NCI-H774 (cell line): ENCODE measurements around the gene ACVR2B.

Source experiments
- DNase-seq: peaks from one replicate; lab custom pipeline; 2025; lab: John Stamatoyannopoulos, UW

Gene ACVR2B

DNA sequence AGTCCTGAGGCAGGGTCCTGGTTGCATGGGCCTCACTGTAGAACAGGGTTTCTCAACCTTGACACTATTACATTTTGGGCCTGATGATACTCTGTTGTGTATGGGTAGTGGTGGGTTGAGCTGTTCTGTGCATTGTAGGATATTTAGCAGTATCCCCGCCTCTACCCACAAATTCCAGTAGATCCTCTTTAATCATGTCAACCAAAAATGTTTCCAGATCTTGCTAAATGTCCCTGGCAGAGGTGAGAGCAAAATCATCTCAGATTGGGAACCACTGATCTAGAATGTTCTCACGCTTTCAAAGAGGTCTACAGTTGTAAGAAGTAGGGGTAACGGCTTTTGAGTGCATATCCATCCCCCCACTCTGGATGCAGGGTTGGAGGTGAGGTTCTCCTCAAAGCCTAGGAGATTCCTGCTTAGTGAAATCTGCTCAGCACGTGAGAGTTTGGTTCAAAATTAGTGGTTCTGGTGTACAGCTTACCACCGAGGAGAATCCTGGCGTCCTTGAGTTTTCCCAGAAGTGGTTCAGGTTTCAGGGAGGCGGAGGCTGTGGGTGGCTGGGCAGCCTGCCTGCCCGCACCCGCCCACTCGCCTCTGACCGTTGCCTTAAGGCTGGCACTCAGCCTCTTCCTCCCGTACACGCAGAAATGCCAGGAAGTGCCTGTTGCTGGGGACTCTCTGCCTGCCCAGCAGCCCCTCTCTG lies 5.3 kb downstream of the ACVR2B start:
- no peak for DNase-seq

DNA sequence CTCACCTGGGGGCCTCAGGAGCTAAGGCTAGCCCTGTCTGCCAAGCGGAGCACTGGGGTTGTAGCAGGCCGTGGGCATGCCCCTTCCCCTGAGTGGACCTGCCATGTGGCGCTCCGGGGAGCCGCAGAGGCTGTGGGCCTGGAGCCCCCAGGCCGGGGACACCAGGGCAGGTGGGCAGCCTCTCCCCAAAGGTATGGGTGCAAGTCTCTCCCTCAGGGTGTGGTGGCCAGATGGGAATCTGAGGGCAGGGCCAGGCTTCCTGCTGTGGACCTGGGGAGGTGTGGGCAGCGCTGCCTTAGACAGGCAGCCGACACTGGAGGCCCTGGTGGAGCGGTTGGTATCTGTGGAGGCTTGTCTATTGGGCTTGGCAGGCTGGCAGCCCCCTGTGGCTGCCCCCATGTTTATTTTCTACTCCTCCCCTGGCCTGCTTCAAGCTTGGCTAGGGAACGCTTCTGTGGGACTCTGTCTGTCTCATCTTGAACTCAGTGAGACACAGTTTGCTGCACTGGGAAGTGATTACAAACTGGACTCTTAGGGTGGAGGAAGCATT lies 5.9 kb downstream of the ACVR2B start:
- no peak for DNase-seq

DNA sequence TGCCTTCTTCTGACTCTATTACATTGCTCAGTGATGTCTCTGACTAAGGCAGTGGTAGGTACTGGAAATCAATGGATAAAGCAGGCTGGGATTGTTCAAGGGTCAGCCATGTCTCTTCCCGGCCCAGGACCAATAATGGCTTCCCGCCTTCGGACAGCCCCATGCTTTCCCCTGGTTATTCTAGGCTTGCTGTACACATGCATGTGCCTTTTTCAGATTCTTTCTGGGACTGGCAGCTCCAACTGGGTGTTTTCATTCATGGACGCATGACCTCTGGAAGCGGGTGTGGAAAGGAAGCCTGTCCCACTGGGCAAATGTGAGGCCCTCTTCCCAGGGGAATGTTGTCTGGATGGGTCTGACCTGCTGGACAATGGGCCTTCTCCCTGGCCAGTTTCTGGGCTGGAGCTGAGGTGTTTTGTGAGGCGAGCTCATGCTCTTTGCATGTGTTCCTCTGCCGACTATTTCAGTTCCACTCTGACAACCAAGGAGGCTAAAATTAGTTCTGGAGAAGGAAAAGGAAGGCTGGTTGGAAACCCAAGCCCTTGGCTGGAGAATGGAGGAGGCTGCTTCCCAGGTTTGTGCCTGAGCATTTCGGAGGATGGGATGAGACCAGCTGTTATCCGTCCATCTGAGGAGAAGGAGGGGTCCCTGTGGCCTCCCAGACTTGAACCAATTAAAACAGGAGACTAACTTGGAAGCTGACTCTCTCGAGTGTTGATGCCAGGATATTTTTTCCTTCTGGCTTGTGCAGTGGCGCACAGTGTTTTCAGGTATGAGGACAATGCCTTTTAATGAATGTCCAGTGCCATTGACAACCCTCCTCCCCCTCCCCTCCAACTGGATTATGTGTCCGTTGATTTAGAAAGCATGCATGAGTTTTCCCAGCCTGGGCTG lies 6.9 kb downstream of the ACVR2B start:
- DNase-seq, result no peak

DNA sequence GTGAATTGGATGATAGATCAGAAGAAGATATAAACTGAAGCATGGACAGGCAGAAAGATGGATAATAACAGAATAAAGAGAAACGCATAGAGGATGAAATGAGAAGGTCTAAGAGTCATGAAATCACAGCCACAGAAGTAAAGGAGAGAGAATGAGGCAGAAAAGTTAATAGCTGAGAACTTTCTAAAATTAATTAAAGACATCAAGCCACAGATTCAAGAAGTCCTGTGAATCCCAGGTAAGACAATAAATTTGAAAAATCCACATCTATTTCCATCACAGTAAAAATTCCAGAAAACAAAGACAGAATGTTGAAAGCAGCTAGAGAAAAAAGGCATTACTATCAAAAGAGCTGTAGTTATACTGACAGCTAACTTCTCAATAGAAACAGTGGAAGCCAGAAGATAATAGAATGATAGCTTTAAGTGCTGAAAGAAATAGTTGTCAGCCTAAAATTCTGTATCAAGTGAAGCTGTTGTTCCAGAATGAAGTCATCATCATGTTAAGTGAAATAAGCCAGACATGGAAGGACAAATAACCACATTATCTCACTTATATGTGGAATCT lies 12.0 kb downstream of the ACVR2B start:
- DNase-seq, result no peak

DNA sequence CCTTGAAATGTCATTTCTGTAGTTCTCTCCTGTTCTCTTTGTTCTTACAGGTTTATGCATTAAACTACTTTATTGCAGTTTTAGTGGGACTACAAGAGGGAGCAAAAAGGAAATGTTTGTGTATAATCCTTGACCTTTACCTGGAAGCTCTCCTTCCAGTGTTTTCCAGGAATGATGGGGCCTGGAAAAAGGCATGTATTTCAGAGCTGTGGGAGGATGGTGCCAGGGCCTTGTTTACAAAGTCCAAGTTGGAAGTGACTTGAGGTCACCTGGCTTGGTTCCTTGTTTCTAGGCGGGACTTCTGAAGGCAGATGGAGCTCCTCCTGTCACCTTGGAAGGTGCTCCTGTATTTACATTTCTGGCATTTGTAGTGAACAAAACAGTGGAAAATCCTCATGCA lies 15.1 kb downstream of the ACVR2B start:
- DNase-seq, result no peak

DNA sequence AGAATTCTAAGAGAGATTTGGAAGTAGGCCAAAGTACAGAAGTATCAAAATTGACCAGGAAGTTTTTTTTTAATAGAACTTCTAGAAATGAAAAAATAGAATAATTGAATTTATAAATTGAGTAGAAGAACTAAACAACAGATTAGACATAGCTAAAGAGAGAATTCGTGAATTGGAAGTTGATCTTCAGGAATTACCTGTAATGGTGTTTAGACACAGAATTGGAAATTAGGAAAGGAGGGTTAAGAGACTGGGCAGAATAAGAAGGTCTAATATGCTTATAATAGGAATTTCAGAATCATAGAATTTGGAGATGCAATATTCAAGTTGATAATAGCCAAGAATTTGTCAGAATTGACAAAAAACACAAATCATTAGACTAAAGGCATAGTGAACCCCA lies 16.2 kb downstream of the ACVR2B start:
- DNase-seq, result no peak

DNA sequence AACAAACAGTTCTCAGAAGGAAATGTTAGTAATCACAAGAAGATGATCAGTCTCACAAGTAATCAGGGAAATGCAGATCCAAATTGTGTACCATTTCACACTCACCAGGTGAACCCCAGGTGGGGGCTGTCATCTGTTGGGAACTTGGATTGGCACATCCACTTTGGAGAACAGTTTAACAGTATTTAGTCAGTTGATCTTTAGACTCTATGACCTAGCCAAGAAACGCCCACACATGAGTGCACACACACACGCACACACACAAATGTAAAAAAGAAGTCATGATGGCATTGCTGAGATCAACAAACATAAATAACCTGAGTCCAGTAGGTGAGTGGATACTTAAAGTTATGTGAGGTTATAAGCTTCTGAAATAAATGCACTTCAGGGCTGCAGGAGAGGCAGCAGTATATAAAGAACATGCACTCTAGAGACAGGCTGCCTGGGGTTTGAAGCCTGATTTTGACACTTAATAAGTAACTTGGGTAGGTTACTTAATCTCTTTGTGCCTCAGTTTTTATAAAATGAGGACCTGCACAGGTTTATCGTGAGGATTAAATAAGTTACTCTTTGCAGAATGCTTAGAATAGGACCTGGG lies 17.7 kb downstream of the ACVR2B start:
- no peak for DNase-seq

DNA sequence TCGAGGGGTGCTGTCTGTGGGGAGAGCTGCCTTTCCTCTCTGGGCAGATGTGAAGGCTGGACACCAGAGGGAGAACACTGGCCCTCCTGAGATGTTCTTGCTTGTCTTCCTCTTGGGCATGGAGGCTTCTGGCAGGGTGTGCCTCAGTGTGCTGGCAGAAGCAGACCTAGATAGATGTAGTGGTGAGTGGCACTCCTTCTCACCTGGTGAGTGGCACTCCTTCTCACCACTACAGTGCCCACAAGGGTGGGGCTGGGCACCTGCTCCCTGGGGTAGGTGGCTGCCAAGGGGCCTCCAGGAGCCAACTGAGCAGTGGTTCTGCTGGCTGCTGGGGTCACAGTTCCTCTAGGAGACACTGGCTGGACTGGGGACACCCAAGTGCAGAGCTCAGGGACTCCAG lies 18.7 kb downstream of the ACVR2B start:
- DNase-seq, result no peak

DNA sequence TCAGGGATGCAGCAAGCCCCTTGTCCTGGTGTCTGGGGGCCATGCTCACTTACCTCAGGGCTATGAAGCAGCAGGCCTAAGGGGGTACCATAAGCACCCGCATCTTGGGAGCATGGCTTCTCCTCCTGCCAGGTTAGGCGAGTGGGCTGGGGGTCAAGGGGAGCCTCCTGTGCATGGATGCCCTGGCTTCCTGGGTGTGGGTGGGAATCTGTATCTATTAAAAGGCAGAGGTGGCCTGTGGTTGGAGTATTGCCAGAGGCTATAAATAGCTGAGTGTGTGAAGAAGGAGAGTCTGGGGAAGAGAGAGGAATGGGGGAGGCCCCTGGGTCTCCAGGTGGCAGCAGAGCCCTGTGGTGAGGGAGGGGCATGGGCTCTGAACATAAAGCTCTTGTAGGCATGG lies 19.5 kb downstream of the ACVR2B start:
- no peak for DNase-seq

DNA sequence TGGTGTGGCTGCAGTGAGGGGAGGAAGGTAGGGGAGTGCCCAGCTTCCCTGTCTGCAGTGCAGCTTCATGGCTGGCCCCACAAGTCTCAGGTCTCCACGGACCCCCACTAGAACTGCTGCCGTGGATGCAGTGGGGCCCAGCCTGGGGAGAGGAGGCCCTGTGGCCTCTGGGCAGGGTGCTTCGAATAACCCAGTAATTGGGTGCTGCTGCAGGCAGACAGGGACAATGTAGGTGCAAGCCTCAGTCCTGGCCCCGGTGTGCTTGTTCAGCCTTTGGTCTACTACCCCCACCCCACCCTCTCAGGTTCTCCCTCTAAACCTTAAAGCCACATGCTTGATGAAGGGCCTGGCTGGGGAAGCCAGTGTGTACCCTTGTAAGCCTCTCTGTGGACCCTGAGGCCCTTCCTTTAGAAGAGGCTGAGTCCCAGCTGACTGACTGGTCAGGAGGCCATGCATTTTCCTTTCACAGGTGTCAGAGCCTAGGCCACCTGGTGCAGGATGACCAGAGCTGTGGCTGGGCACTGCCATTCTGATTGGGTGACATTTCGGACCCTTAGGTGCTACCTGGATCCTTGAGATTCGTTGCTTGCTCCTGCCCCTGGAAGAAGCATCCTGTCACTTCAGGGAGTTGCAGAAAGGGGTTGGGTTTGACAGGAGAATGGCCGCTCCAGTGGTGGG lies 21.4 kb downstream of the ACVR2B start:
- no peak for DNase-seq

DNA sequence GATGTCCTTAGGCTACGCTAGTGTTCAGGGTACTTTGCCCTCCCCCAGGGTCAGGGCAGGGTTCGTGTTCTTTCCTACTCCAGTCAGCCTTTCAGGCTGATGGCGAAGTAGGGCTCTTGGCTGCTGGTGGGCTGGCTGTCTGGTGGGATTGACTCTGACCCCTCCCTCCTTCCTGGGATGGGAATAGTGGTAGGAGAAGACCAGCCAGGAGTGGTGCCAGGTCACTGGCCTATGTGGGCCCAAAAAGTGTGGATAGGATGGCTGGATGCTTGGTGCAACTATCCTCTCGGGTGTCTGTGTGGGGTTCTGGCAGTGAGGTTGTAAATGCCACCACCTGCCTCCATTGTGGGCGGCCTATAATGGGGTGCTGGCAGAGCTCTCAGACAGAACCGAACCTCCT lies 22.0 kb downstream of the ACVR2B start:
- DNase-seq, result no peak

DNA sequence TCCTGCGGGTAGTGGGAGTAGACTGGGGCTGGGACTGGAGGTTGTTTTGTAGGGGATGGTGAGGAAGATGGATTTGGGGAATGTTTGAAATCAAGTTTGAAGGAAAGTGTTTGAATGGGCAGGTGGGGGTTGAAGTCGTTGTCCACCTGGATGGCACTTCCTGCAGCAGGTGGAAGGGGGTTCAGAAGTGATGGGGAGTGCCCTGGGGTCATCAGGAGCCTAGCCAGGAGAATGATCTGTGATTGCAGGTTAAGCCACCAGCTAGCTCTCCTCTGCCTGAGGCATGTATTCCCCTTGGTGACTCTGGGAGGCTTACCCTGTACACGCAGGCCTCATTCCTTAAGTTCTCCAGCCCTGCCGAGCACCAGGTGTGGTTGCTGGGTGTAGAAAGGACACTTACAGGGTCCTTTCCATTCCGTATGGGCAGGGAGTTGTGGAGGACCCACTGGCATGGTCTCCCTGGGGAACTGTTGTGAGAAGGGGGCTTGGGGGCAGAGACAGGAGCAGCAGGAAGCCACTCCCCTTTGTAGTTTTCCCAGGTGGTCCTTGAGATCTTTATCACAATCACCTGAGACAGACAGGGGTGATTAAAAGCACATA lies 22.6 kb downstream of the ACVR2B start:
- DNase-seq, result no peak

DNA sequence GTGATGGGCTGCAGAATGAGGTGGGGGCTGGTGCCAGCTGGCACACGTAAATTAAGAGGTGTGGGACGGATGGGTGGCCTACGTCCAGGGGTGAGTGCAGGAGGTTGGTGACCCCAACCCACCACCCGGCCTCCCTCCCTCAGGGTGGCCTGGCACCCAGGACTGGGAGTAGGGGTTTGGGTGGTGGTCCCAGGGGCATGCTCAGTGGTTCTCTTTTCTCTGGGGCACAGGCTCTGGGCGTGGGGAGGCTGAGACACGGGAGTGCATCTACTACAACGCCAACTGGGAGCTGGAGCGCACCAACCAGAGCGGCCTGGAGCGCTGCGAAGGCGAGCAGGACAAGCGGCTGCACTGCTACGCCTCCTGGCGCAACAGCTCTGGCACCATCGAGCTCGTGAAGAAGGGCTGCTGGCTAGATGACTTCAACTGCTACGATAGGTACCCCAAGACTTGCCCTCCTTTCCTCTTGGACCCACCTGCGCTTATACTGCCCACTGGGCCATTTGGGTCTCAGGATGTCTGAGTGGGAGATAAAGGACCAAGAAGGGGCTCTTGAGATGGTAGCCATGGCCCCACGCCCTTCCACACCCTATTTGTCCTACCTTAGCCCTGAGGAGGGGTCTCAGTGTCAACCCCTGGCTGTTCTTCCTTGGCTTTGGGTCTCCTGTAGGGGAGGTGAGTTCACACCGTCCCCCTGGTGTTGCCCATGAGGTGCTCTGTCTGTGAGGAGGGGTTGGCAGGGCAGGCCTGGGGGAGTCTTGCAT lies 23.5 kb downstream of the ACVR2B start:
- no peak for DNase-seq

DNA sequence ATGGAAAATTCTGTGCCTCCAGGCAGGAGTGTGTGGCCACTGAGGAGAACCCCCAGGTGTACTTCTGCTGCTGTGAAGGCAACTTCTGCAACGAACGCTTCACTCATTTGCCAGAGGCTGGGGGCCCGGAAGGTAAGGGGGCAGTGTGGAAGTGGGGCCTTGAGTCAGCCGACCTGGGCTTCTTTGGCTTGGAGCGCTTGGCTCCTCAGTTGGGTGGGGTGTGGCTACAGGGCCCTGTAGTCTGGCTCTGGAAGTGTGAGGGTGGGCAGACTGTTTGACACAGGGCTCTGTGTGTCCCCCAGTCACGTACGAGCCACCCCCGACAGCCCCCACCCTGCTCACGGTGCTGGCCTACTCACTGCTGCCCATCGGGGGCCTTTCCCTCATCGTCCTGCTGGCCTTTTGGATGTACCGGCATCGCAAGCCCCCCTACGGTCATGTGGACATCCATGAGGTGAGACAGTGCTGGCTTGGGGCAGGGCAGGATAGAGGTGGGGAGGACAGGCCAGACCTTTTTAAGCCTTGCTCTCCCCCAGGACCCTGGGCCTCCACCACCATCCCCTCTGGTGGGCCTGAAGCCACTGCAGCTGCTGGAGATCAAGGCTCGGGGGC lies 24.3 kb downstream of the ACVR2B start:
- no peak for DNase-seq

DNA sequence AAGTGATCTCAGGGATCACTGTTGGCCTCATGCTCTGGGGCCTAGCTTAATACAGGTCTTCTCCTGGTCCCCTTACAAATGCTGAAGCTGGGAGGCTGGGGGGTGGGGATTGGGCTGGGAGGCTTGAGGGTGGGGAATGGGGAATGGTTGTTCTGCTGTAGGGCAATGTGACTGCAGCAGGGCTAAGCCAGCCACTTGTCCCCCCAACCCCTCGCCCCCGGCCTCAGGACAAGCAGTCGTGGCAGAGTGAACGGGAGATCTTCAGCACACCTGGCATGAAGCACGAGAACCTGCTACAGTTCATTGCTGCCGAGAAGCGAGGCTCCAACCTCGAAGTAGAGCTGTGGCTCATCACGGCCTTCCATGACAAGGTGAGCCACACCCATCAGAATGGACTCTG lies 25.2 kb downstream of the ACVR2B start:
- no peak for DNase-seq

DNA sequence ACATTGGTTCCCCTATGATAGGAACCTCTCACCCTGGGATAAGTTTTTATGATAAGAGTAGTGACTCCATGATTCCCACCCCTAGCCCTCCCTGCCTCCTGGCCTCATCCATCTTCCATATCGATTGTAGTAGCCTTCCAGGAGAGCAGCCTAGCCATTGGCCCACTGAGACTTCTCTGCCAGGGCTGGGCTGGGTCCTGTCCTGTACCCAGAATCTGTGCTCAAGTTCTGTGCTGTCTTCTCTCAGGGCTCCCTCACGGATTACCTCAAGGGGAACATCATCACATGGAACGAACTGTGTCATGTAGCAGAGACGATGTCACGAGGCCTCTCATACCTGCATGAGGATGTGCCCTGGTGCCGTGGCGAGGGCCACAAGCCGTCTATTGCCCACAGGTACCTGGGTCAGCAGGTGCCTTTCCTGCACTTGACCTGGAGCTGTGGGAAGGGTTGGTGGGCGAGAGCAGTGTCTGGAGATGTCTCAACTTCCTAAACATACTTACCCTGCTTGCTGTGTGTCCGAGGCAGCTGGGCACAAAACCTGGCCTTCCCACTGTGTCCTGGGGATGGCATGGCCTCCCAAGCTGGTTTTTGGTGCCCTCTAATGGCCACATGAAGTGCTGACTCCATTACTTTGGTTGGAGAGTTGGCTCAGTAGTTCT lies 25.9 kb downstream of the ACVR2B start:
- DNase-seq, result peak; percentile 0

DNA sequence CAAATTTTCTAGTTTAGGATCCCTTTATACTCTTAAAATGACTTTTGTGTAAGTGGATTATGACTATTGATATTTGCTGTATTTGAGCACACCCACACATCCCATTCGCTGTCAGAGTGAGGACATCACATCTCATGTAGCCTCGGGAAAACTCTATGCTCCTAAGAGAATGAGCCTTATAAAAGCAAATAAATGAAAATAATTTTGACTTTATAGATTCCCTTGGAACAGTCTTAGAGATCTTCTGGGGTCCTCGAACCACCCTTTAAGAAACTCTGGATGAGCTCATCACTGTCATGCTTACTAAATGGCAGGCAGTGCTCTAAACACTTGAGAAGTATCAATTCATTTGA lies 26.4 kb downstream of the ACVR2B start:
- DNase-seq, result no peak

DNA sequence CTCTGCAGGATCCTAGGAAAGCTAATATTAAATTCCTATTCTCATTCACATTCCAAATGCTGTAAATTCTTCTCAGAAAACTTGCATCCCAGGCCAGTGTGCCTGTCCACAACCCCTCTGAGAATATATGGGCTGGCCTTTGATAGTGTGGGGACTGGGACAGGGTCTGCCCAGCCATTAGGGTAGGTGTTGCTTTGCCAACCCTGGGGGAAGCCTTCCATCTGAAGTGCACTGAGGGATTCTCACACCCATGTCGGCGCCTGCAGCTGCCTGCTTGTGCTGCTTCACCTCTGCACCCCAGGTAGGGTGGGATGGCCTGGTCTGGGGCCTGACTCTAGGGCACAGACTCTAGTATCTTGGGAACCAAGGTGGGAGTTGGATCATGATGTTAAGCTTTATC lies 27.2 kb downstream of the ACVR2B start:
- no peak for DNase-seq

DNA sequence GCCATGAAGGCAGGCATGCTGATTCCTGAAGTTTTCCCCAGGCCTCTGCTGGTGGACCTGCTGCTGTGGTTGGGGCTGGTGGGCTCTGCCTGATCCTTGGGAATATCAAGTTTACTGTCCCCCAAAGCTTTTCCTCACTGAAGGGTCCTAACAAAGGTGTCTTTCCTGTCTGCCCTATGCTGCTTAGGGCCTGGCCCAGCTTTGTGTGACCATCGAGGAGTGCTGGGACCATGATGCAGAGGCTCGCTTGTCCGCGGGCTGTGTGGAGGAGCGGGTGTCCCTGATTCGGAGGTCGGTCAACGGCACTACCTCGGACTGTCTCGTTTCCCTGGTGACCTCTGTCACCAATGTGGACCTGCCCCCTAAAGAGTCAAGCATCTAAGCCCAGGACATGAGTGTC lies 29.3 kb downstream of the ACVR2B start:
- no peak for DNase-seq

DNA sequence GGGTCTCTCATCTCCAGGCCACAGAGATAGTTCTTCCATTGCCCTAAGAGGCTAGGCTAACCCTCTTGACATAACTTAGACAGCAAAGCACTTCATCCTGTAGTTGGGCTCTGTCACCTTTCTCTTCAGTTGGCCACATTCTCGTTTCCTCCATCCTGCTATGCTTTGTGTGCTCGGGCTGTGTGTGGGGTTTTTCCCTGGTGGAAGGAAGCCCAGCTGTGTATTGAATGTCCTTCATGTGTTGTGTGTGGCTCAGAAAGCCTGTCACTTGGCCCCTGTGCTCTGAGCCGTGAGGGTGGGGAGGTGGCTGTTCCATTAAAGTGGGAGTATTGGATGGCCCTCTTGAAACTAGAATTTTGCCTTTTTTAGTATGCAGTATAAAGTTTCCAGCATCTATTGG lies 33.6 kb downstream of the ACVR2B start:
- no peak for DNase-seq
